ENCODE data around the gene LRRC27. TPM values are rescaled to one million over a fixed set of nuclear protein-coding genes. Genes with fewer than 3 reads are reported as not detected.

Gene LRRC27
- total RNA-seq, 1 donor from 2014 or later, result 15.5 TPM

- no peaks in the 10 kb centered on the region for H3K27me3 ChIP-seq (ENCODE audit: low read depth)
- TF ChIP-seq CTCF (IDR thresholded peaks at IDR 0.05), result no peak
- H3K36me3 ChIP-seq, result no peaks in the 10 kb centered on the region
- no peaks in the 10 kb centered on the region for H3K9me3 ChIP-seq
- peaks cover 41% of the 10 kb centered on the region for H3K4me1 ChIP-seq
- peak overlapping the region; percentile 89 for H3K27ac ChIP-seq
- ATAC-seq (peak in 1 of 2 donors; percentile 5), DNase-seq (peak; percentile 48)
- intact Hi-C loops (cut with DNase I), result no loop called here
- H3K4me3 ChIP-seq, result peak overlapping the region; percentile 55
These were observed 63.1 kb downstream of the LRRC27 start for GRCh38 chr10:132394936-132395703.

- no peaks in the 10 kb centered on the region for H3K36me3 ChIP-seq
- peaks cover 49% of the 10 kb centered on the region for H3K4me1 ChIP-seq
- peak; percentile 70 to 72 for ATAC-seq
- no peaks in the 10 kb centered on the region for H3K9me3 ChIP-seq
- H3K27ac ChIP-seq, result peak overlapping the region; percentile 89
- no peaks in the 10 kb centered on the region for H3K27me3 ChIP-seq (ENCODE audit: low read depth)
- TF ChIP-seq CTCF (IDR thresholded peaks at IDR 0.05), result no peak
- H3K4me3 ChIP-seq, result peak overlapping the region; percentile 55
- intact Hi-C loops (cut with DNase I), result no loop called here
- peak; percentile 91 for DNase-seq
These were observed 63.9 kb downstream of the LRRC27 start for GRCh38 chr10:132395704-132396493.

GRCh38 chr10:132396494-132397035 is 64.6 kb downstream of the LRRC27 start:
- Histone ChIP-seq H3K4me3 (peak overlapping the region; percentile 55), H3K27me3 (ENCODE audit: low read depth) (no peaks in the 10 kb centered on the region), H3K36me3 (no peaks in the 10 kb centered on the region), H3K27ac (peak overlapping the region; percentile 89), H3K4me1 (peaks cover 55% of the 10 kb centered on the region), H3K9me3 (no peaks in the 10 kb centered on the region)
- intact Hi-C loops (cut with DNase I), result no loop called here
- ATAC-seq, result peak; percentile 58 to 73
- DNase-seq, result peak; percentile 86
- peak; percentile 22 for TF ChIP-seq CTCF (IDR thresholded peaks at IDR 0.05)

GRCh38 chr10:132397036-132397541 is 65.1 kb downstream of the LRRC27 start, which contains the start of gene PWWP2B:
PWWP2B (plus strand) TSS chr10:132397200; CDS start chr10:132397227, 27 bp downstream.
- peak within 1 kb of the TSS; percentile 75 for H3K4me3 ChIP-seq
- H3K36me3 ChIP-seq, result no peaks in the 10 kb centered on the region
- H3K9me3 ChIP-seq, result no peaks in the 10 kb centered on the region
- H3K27ac ChIP-seq, result peak within 1 kb of the TSS; percentile 89
- intact Hi-C loops (cut with DNase I), result no loop called here
- ATAC-seq (peak; percentile 3 to 31), DNase-seq (peak; percentile 78)
- TF ChIP-seq CTCF (IDR thresholded peaks at IDR 0.05), result no peak
- H3K27me3 ChIP-seq (ENCODE audit: low read depth), result no peaks in the 10 kb centered on the region
- peaks cover 61% of the 10 kb centered on the region for H3K4me1 ChIP-seq
